HG03558 (cell line): ENCODE results near the gene CHN1.
A peak's percentile ranks its signal among the peaks of the same experiment; 100 is the strongest.

Experiments
- ATAC-seq: cut with Tn5 transposase; IDR thresholded peaks from one replicate; pipeline ENCODE4 v1.9.1; 2021; ENCODE audit warnings: moderate number of reproducible peaks; ENCODE audit not compliant: unreplicated experiment; ENCODE audit errors: extremely low read depth

Gene CHN1

DNA sequence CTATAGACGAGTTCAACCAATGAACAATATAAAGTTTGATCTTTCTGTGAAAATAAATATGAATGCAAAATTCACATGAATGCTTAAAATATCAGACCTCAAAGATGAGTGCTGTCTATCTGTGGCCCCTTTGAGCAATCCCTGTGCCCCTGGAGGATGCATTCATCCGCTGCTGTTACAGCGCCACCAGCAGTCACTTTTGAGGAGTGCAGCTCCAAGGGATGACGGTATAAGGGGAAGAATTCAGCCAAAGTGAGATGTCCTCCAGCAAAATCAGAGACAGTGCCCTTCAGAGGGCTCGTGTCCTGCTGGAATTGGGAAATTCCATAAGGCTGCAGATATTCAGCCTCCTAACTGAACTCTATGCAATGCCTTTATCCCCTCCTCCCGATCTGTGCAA is 229.0 kb downstream of the CHN1 start:
- ATAC-seq, result no peak

DNA sequence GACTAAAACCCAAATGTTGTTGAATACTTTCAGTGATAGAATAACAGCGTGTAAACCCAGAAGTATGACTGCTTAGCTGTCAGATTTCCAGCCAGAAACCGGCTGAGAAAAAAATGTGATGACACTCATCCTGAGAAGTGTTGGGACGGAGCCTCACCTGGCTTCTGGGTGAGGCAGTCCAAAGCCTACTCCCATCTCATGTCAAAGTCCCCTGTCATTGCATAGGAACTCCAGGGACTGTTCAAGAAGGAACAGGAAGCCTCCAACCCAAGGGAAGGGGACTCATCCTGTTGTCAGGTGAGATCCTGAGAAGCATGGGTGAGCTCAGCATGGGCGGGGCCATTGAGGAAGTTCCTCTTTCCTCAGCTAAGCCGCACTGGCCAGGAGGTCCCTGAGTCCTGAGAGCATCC is 229.6 kb downstream of the CHN1 start:
- ATAC-seq, result no peak

DNA sequence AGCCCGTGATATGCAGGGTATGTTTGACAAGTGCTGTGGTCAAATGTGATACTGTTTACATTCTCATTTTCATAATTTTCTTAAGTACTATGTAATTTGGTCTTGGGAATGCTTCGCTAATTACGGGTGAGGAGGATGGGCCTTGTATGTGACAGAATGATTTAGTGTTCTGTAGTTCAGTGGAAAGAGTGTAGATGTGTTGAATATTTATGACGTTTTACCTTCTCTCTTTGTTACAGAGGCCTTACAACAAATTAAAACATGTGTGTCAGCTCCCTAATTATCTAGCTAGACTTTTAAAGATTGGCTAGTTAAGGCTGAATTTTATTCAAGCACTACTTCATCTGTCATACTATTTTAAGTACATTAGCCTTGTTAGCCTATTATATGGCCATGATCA is 230.3 kb downstream of the CHN1 start:
- ATAC-seq, result no peak

DNA sequence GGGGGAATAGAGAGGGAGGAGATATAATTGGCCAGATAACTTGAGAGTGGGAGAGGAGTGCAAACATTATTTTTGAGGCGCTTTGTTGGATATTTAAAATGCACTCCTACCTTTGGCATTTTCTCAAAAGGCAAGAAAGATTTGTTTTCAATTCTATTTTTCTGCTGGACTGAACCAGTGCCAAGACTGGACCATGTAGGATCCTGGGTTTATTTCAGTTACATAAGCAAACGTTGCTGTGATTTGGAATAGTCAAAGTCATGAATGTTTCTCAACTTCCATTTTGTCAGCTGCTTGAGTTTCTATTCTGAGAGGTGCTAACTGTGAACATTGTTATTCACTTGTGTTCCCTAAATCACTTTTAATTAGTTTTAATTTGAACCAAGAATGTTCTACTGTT is 232.0 kb downstream of the CHN1 start:
- no peak for ATAC-seq

DNA sequence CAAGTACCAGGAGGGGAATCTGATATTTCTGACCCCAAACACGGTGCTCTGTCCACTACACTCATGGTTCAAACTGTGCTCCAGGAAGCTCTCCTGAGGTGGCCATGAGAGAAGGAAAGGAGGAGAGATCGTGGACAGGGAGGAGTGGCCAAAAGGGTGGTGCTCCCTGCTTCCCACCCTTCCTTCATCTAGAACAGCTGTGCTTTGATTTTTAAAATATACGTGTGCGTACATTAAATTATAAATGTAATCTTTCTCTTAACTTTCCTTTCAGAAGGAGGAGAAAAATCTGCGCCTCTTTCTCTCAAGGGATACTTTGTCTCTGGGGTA is 232.7 kb downstream of the CHN1 start:
- ATAC-seq, result no peak

DNA sequence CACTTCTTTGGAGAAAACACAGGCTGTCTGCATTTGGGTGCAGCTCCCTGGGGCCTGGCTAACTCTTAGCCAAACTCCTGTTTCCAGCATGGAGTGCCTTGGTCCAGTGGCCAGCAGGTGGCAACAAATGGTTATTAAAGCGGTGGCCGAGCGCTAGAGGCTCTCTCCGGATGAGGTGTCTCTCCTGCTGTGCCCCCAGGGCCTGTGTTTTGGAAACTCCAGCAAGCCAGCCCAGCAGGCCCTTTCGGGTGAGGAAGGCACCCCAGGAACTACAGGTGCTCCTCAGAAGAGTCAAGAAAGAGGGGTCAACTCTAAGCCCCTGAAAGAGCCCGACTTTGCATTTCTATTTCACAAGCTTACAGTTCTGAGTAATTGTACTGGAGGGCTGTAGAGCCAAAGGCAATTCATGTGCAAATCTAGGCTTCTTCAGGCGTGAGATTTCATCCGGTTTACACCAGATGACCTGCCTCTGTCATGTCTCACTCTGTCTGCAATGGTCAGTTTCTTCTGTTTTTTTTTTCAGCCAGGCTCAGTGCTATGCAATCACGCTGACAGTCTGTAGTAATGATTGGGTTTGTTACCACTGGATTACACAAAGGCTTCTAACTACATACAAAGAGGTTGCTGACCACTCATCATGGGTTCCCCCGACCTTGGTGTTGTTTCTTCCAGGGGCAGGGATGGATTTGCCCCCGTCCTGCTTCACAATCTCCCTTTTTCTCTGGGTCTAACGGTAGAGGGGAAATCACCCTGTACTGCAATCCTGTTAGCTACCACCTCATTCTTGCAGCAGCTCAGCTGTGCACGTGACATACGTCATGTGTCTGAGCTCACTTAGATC is 233.3 kb downstream of the CHN1 start:
- ATAC-seq, result peak; percentile 82

DNA sequence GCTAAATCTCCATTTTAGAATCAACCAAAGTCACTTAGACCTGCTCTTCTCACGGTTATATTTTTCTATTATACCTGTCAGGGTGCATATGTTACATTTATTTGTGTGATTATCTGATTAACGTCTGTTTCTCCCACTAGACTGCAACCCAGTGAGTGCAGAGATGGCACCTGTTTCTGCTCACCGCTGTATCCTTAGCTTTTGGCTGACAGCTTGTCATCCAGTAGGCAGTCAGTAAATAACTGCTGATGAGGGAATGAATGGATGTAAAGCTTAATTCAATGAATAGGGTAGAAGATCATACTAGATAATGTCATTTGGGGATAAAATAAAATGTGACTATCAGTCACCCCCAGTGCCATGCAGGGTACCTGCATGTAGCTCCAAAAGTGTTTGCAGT is 234.0 kb downstream of the CHN1 start:
- no peak for ATAC-seq

DNA sequence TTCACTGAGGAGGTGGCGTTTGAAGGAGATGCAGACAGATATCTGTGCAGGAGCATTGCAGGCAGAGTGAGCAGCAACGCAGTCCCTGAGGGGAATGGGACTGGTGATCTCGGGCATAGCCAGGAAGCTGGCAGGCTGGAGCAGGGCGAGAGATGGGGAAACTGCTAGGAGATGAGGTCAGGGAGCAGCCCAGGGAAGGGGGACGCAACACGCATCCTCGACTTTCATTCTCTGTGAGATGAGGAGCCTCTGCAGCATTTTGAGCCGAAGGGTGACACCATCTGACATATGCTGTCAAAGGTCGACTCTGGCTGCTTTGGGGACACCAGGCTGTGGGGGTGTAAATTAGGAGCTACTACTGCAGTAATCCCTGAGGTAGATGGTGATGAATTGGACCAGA is 236.6 kb downstream of the CHN1 start:
- ATAC-seq, result no peak

DNA sequence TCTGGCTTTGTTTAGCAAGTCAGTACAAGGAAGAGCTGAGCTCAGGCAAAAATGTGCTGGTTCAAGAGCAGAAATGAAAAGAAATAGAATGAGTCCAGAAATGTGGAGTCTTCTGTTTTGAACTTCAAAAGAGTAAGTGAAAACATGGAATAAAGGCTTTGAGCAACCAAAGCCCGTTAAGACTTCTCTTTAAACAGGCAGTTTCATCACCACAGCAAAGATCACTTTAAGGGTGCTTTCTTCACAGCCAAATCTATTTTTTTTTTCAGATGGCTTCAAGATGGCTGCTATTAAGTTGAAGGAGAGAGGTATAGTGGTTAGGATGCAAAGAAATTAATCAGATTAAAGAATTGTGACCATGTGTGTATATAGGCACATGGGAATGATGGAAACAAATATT is 238.9 kb downstream of the CHN1 start:
- no peak for ATAC-seq

DNA sequence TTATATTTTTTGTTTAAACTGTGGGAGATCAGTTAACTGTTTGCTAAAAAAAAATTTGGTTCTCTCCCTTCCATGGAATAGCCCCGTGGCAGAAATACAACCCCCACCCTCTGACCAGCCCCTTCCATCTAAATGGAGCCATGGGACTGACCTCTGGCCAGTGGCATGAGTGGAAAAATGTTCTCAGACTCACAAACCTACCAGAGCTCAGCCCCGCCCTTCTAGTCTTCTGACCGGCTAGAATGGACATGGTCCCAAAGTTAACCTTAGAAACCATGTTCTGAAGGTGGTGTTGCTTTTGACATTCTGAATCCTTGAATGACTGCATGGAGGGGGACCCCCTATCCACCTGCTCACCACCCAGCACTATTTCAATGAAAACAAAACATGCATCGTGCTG is 239.6 kb downstream of the CHN1 start:
- no peak for ATAC-seq

DNA sequence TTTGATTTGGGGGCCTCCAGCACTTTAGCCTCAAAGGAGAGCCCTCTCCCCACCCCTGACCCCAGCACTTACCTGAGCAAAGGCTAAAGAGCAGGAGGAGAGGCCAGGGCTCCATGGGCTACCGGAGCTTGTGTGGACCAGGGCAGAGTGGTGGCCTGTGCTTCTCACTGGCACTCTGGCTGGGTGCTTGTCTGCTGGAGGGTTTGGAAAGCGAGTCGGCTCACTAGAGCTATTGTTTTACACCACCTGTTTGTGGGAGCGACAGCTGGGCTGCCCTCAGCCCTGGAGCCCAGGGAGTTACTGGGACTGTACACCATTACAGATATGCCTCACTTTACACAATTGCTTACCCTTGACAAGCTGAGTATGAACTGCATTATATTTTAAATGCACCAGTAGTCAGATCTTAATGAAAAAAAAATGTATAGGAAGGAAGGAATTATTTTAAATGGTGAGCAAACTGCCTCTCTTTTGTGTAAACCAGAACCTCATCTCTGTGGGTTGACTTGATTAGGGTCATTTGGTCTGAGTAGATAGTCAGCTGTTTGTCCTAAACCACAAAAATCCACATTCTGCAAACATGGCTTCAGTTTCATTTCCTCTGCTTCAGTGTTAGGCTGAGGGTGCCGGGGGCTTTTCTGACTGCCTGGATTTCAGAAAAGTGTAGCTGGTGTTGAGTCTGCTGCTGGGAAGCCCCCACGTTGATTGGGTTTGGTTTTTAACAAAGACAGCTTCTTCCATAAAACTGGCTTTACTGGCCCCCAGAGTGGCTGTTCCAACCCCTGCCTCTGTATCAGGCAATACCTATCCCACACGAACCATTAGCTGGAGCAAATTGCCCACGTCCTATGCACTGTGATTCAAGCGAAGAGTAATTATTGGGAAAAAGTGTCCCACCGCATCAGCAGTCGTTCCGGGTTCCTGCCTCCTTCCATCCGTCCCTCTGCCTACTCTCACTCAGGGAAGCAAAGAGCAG is 240.6 kb downstream of the CHN1 start, which contains the start of gene CHRNA1:
Gene CHRNA1, minus strand, starts transcription at position 193 of the 976 bp plus-strand sequence. Its CDS starts 78 bp downstream, at position 115.
- no peak for ATAC-seq

DNA sequence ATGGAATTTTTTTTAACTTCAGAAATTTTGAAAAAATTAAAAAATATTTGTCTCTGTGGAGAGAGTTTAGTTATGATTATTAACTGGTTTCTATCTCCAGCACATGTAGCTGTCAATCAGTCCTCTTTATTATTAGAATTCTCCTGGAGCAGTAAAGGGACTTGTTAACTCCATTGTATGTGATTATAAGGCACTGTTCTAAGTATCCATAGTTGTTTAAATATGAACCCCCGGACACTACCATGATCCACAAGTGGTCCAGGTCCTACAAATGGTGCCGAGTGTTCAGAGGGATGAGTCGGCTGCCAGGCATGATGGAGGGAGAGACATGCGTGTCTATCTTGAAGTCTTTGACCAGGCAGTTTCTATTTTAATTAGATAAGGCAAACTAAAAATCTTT is 241.4 kb downstream of the CHN1 start:
- ATAC-seq, result no peak

DNA sequence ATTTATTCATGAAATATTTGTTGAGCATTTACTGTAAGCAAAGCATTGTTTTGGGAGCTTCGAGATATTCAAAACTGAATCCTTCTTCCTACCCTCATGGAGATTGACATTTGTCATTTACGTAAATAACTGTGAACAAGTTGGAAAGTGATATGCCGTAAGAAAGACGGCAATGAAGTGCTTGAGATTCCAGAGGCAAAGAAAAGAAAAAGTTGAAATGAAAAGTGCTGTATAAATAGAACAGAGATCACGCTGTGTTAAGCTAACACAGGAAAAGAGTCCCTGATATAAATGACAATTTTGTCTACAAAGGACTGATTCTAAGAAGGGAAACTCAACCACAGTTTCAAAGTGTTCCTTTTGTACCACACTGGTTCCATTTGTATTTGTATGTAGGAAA is 242.7 kb downstream of the CHN1 start:
- no peak for ATAC-seq

DNA sequence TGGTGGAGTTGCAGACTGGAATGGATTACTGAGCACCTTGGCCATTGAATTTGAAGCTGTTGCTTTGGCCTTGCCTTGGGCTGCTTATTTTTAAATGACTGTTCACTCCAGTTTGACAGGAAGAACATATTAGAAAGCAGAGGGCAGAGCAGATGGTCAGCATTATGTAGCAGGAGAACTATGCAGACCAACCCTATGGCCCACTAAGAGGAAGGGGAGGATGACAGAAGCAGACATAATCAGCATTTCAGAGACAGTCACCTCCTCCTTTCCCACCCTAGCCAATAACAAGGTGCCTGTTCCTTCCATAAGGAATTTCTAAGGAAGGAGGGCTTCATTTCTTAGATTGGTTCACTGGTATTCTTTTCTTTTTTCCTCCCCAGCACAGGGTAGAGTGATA is 243.3 kb downstream of the CHN1 start:
- no peak for ATAC-seq

DNA sequence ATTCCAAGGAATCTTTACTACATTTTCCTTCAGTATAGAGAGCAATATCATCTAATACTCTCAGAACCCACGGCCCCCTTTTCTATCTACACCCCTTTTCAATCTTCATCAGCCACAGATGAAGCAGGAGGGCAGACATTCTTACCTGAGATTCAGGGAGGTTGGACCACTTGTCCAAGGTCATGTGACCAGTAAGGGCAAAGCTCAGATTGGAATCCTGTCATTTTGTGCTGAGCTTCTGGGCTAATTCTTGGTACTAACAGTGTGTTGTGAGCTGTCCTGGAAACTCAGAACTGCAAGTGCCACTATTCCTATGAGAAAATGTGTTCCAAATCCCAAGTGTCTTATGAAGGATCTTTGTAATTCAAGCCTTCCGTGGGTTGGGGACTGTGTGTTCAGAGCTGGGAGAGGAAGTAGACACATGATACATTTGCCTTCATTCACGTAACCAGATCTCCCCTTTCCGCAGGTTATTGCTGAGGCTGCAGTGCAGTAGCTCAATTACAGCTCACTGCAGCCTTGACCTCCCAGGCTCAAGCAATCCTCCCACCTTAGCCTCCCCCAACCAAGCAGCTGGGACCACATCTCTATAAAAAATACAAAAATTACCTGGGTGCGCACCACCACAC is 244.2 kb downstream of the CHN1 start:
- ATAC-seq, result no peak

DNA sequence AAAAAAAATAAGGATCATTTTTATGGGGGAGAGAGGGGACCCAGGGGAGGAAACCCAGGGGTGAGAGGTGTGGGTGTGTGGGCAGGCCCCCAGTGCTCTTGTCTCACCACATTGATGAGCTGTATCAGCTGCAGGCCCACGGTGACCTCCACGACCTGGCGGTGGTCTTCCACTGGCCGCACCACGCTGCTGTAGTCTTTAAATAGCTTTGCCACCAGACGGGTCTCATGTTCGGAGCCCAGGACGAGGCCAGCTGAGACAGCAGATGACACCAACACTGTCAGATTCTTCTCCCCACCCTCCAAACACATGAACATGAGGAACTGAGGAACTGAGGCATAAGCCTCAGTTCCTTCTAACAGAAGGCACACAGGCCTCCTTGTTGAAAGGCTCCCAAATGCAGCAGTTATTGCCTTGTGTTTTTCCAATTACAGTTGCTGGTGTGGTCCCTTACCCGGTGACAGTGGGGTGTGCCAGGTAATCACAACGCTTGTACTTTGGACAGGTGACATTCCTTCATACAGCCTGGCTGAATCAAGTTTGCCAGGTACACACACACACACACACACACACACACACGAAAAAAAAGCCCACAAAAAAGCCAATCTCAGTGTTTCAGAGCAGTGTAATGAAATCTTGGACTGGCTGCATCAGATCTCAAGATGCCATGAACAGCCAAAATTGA is 245.7 kb downstream of the CHN1 start:
- no peak for ATAC-seq

DNA sequence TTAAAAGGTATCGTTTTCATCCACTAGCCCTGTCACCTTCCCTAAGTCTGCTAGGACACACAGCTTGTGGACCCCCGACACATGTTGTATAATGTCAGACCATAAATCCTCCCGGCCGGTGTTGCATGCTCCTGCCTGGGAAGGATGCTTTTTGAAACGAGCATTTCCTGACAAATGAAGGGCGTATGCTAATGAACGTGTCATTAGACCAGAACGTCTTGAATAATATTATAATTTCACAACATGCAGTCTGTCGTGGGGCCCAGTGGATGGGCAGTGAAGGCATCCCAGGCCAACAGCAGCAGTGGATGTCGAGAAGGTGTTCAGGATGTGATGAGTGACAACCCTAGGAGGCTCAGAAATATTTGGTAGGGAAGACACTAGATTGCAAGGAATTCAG is 248.4 kb downstream of the CHN1 start:
- no peak for ATAC-seq

DNA sequence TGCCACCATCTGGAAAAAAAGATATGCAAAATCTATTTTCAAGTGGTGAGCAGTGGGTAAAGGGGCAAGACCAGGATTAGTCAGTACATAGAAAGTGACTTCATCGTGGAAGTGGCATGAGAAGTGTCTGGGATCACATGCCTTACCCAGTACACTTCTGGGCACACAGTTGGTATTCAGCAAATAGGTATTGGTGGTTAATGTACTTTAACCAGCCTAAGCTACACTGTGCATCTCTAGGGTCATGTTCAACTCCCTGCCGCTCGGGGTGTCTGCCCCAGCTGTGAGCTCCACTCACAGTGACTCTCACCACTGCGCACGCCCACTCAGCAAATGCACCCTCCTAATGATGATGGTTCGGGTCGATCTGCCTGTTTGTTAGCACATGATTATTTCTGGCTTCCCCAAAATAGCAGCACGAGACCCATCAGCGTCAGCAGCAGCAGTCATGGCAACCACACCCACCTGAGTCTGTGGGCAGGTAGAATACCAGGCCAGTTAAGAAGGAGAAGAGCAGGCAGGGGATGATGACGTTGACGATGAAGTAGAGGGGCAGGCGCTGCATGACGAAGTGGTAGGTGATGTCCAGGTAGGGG is 252.0 kb downstream of the CHN1 start:
- ATAC-seq, result no peak

DNA sequence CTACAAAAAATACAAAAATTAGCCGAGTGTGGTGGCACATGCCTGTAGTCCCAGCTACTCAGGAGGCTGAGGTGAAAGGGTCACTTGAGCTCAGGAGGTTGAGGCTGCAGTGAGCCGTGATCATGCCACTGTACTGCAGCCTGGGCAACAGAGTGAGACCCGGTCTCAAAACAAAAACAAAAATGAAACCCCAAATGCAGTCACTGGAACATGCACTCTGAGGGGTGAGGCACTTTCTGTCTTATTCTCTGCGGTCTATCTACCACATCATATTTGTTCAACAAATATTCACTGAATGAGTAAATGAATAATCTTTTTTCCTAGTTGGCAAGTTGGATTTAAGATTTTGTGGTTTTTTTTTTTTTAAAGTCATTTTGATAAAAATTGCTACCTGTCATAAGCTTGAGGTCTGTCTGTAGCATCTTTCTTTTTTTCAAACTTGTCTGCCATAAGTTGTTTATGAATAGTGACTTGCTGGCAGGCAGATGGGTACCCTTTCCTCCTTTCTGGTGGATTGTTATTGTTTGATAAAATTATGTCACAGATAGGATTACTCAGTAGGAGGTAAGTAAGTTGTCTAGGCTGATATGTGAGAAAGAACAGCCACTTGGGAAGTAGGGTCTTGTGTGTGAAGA is 252.7 kb downstream of the CHN1 start:
- ATAC-seq, result peak; percentile 88
